Aorta (tissue), 5 donors: ENCODE data around the gene BMP2. TPM values are rescaled to one million over a fixed set of nuclear protein-coding genes. Genes with fewer than 3 reads are reported as not detected.

Experiments
- ATAC-seq: fragments of 200-7000 bp; cut with Tn5 transposase; one replicate; pipeline ENCODE4 v1.9.1; 2022; ENCODE audit warnings: moderate library complexity; ENCODE audit not compliant: low FRiP score
- DNase-seq, 2 donors: peaks; one replicate each; pipeline ENCODE4 v3.0.0-alpha.2; 2020
- H3K27ac ChIP-seq, 2 donors: one replicate each; pipeline ENCODE4 v1.5.1; 2013; ENCODE audit warnings: low read length in 2 of 2, mild to moderate bottlenecking in 2 of 2, moderate library complexity in 2 of 2, control low read depth in 1 of 2, inconsistent platforms in 1 of 2, low read depth in 1 of 2
- H3K27me3 ChIP-seq, 2 donors: one replicate each; pipeline ENCODE4 v1.6.1; 2013; ENCODE audit warnings: control low read depth in 1 of 2, low read length in 1 of 2, mild to moderate bottlenecking in 1 of 2, moderate library complexity in 1 of 2; ENCODE audit not compliant: insufficient read depth in 2 of 2, control insufficient read depth in 1 of 2
- H3K36me3 ChIP-seq, 2 donors: one replicate each; pipeline ENCODE4 v1.6.1; 2013; ENCODE audit warnings: control low read depth in 1 of 2, low read length in 1 of 2, mild to moderate bottlenecking in 1 of 2; ENCODE audit not compliant: insufficient read depth in 2 of 2, control insufficient read depth in 1 of 2
- H3K4me1 ChIP-seq, 2 donors: one replicate each; pipeline ENCODE4 v1.6.1; 2013; ENCODE audit warnings: low read length in 2 of 2, control low read depth in 1 of 2, mild to moderate bottlenecking in 1 of 2, moderate library complexity in 1 of 2; ENCODE audit not compliant: insufficient read depth in 2 of 2, control insufficient read depth in 1 of 2
- H3K4me3 ChIP-seq, 2 donors: one replicate each; pipeline ENCODE4 v1.5.1; 2013; ENCODE audit warnings: low read length in 2 of 2, control low read depth in 1 of 2, mild to moderate bottlenecking in 1 of 2
- H3K9me3 ChIP-seq: one replicate; pipeline ENCODE4 v1.6.1; 2013; ENCODE audit warnings: mild to moderate bottlenecking, low read length; ENCODE audit not compliant: control insufficient read depth
- WGBS, 2 donors: extraction: QIAGEN DNeasy Blood & Tissue Kit; methylation state at CpG; one replicate each; pipeline ENCODE4 v1.1.7; 2013; 5-methylcytosine and 5-hydroxymethylcytosine counted together
- intact Hi-C, 2 donors: fragments of 100-400 bp; cut with DNase I; formaldehyde crosslinking; loops; one replicate each; pipeline versions ENCODE4 v1.14.2 to v1.15.0; 2022
- polyA plus RNA-seq, 2 donors: library from polyadenylated mRNA; stranded (reverse); fragments of 200-250 nt; gene quantifications; one replicate each; pipeline ENCODE4 v1.2.3, GENCODE V29; 2013
- total RNA-seq, 2 donors: library from RNA; stranded (reverse); fragmentation: NEBNext Ultra II Directional; extraction: Animal tissue kit (Norgen Biotek cat#: 25700); gene quantifications; one replicate each; pipeline ENCODE4 v1.2.1, GENCODE V29; 2021
- donor health status: healthy with polysubstance abuse.
- donor health status: Bipolar disorder and iron deficiency.
- donor health status: DM: no; HTN: no; CAD: no.
- donor health status: DM: no; HTN: no; CAD: no.
- donor health status: DM: yes; HTN: yes; CAD: no.

BMP2 gene
- total and polyA plus RNA-seq, 4 donors, result 1.3 to 15.9 (median 3.1) TPM

DNA sequence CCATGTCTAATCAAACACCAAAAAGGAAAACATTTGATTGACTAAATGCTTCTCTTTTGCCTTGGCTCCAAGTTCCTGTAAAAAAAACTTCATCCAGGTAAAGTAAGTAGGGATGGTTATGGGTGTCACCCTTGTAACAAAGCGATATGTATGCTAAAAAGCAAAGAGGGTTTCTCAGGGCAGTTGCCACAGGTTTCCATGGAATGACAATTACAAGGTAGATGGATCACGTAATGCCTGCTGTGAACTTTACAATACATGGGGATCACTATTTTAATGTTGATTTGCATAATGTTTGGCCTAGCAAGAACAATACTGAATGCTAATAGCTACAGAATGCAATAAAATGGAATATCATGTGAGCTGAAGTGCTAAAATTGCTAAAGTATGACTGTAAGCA, 2.9 kb upstream of the BMP2 start:
- ATAC-seq, result no peak

DNA sequence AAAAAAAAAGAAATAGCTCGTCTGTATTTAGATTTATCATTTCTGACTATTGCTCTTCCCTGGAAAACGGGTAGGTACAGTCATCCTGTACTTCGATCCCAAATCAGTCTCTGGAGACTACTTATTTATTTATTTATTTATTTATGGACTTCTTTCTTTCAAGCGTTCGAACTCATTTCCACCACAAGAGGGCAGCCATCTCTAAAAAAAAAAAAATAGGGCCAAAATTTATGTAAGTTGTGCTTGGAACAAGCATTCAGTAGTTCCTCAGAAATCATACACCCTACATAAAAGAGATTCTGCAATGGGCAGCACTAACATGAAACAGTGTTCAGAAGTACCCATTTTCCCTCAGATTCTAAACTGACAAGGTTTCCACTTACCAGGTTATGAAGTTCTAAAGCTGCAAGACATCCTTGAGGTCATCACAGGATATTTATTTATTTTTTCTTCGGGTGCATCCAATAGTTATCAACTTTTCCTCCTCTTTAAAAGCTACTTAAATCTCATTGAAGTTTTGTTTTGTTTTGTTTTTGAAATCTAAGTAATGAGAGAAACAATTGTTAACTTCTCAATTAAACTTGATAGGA, 1.9 kb upstream of the BMP2 start:
- ATAC-seq (no peak), DNase-seq (no peak)
- Histone ChIP-seq H3K36me3 (no peaks in the 10 kb centered on the region), H3K4me1 (no peaks in the 10 kb centered on the region), H3K27ac (no peak overlapping the region), H3K9me3 (no peaks in the 10 kb centered on the region), H3K4me3 (no peak overlapping the region), H3K27me3 (no peaks in the 10 kb centered on the region)
- 12 to 13% methylated on average over 6 of the region's 6 CpGs for WGBS, 2 donors
- intact Hi-C loops, result loop anchor here (2.0 to 10.0 kb wide), 7 partner anchors 58 to 603 kb away; no protein-coding TSS in a partner anchor

More for the DNA sequence above, 2.9 kb upstream of the BMP2 start:
- Histone ChIP-seq H3K4me3 (no peak overlapping the region), H3K9me3 (no peaks in the 10 kb centered on the region), H3K4me1 (no peaks in the 10 kb centered on the region), H3K36me3 (no peaks in the 10 kb centered on the region), H3K27me3 (no peaks in the 10 kb centered on the region), H3K27ac (no peak overlapping the region)
- intact Hi-C loops, result loop anchor here (5.0 to 10.0 kb wide), 6 partner anchors 57 to 602 kb away; no protein-coding TSS in a partner anchor
- WGBS, 2 donors, result 92 to 96% methylated on average over 2 of the region's 2 CpGs
- no peak for DNase-seq

DNA sequence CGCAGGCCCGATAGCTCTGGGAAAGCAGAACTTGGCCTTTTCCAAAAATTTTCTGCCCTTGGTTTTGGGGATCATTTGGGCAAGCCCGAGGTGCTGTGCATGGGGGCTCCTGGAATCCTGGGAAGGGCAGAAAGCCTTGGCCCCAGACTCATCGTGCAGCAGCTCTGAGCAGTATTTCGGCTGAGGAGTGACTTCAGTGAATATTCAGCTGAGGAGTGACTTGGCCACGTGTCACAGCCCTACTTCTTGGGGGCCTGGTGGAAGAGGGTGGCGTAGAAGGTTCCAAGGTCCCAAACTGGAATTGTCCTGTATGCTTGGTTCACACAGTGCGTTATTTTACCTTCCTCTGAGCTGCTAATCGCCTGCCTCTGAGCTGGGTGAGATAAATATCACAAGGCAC, 1.1 kb upstream of the BMP2 start:
- Histone ChIP-seq H3K27me3 (no peaks in the 10 kb centered on the region), H3K27ac (no peak overlapping the region), H3K36me3 (no peaks in the 10 kb centered on the region), H3K9me3 (no peaks in the 10 kb centered on the region), H3K4me1 (no peaks in the 10 kb centered on the region), H3K4me3 (no peak overlapping the region)
- ATAC-seq, result no peak
- DNase-seq, result no peak
- intact Hi-C loops, result loop anchor here (2.0 to 10.0 kb wide), 7 partner anchors 59 to 604 kb away; no protein-coding TSS in a partner anchor
- WGBS, 2 donors, result 71 to 77% methylated on average over 9 of the region's 9 CpGs

DNA sequence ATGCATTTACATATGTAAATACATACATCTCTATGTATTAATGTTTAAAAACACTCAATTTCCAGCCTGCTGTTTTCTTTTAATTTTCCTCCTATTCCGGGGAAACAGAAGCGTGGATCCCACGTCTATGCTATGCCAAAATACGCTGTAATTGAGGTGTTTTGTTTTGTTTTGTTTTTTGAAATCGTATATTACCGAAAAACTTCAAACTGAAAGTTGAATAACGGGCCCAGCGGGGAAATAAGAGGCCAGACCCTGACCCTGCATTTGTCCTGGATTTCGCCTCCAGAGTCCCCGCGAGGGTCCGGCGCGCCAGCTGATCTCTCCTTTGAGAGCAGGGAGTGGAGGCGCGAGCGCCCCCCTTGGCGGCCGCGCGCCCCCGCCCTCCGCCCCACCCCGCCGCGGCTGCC, 355 bp upstream of the BMP2 start:
- WGBS, 2 donors, result 1 to 2% methylated on average over 21 to 26 of the region's 26 CpGs
- no peaks in the 10 kb centered on the region for H3K27me3 ChIP-seq
- H3K4me1 ChIP-seq, result no peaks in the 10 kb centered on the region
- no peaks in the 10 kb centered on the region for H3K9me3 ChIP-seq
- no peak for DNase-seq
- ATAC-seq, result no peak
- H3K27ac ChIP-seq, result no peak overlapping the region
- peak overlapping the region; percentile 89 to 94 for H3K4me3 ChIP-seq
- H3K36me3 ChIP-seq, result no peaks in the 10 kb centered on the region
- intact Hi-C loops, result loop anchor here (2.0 to 10.0 kb wide), 7 partner anchors 60 to 605 kb away; no protein-coding TSS in a partner anchor

DNA sequence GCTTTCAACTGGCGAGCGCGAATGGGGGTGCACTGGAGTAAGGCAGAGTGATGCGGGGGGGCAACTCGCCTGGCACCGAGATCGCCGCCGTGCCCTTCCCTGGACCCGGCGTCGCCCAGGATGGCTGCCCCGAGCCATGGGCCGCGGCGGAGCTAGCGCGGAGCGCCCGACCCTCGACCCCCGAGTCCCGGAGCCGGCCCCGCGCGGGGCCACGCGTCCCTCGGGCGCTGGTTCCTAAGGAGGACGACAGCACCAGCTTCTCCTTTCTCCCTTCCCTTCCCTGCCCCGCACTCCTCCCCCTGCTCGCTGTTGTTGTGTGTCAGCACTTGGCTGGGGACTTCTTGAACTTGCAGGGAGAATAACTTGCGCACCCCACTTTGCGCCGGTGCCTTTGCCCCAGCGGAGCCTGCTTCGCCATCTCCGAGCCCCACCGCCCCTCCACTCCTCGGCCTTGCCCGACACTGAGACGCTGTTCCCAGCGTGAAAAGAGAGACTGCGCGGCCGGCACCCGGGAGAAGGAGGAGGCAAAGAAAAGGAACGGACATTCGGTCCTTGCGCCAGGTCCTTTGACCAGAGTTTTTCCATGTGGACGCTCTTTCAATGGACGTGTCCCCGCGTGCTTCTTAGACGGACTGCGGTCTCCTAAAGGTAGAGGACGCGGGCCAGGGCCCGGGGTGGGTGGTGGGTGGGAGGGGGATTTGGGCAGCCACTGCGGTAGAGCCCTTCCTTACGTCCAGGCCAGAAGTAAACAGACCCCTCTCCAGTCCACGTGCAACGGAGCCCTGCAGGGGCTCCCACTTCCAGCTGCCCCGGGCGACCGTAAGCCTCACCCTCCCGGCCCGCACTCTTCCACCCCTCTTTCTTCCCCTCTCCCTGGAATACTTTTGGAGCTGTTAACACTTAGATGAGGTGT, 998 bp downstream of the BMP2 start:
- no peak overlapping the region for H3K27ac ChIP-seq
- ATAC-seq (peak; percentile 53), DNase-seq (peak; percentile 64 to 79)
- H3K9me3 ChIP-seq, result no peaks in the 10 kb centered on the region
- no peaks in the 10 kb centered on the region for H3K4me1 ChIP-seq
- H3K27me3 ChIP-seq, result no peaks in the 10 kb centered on the region
- H3K4me3 ChIP-seq, result peak overlapping the region; percentile 89 to 94
- intact Hi-C loops, result loop anchor here (5.0 to 10.0 kb wide), 6 partner anchors 61 to 606 kb away; no protein-coding TSS in a partner anchor
- 0 to 1% methylated on average over 65 to 70 of the region's 70 CpGs for WGBS, 2 donors
- H3K36me3 ChIP-seq, result no peaks in the 10 kb centered on the region

DNA sequence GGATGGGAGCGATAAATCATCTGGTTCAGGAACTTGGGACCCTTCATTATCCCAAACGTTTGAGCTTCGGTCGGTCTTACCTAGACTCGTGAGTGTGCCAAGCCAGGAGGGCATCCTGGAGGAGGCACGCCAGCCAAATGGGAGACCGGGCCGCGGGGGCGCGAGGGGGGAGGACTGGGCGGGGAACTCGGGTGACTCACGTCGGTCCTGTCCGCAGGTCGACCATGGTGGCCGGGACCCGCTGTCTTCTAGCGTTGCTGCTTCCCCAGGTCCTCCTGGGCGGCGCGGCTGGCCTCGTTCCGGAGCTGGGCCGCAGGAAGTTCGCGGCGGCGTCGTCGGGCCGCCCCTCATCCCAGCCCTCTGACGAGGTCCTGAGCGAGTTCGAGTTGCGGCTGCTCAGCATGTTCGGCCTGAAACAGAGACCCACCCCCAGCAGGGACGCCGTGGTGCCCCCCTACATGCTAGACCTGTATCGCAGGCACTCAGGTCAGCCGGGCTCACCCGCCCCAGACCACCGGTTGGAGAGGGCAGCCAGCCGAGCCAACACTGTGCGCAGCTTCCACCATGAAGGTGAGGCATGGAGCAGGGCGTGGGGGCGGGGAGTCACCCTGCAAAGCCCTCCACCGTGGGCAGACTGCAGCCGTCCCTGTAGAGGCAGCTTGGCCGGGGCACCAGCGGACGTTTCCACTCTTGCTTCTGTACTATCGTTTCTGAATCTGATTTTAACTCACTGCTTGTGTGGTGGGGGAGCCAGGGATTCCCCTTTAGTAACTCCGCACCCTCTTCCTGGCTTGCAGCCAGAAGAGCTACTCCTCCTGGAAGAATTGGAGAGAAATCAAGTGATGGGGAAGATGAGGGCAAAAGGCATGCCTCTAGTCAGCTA, 2.7 kb downstream of the BMP2 start:
- ATAC-seq (peak; percentile 33), DNase-seq (peak; percentile 63 to 90)
- H3K4me1 ChIP-seq, result no peaks in the 10 kb centered on the region
- intact Hi-C loops, result loop anchor here (5.0 to 10.0 kb wide), 6 partner anchors 63 to 608 kb away; no protein-coding TSS in a partner anchor
- WGBS, 2 donors, result 3% methylated on average over 43 to 55 of the region's 55 CpGs
- no peaks in the 10 kb centered on the region for H3K27me3 ChIP-seq
- no peak overlapping the region for H3K27ac ChIP-seq
- peak overlapping the region; percentile 18 to 94 for H3K4me3 ChIP-seq
- no peaks in the 10 kb centered on the region for H3K9me3 ChIP-seq
- H3K36me3 ChIP-seq, result no peaks in the 10 kb centered on the region

DNA sequence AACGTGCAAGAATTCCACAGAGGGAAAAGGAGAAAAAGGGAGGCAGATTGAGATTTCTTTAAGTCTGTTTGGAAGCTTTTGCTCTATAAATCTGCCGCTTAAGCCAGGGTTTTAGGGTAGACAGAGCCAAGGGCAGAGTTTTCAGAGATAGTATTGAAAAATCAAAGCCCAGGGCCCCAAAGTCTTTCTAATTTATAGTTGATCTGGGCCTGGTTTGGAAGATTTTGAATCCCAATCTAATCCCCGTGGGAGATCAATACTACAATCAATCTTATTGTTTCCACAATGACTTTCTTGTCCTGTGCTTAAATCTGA, 3.3 kb downstream of the BMP2 start:
- no peaks in the 10 kb centered on the region for H3K27me3 ChIP-seq
- WGBS, 2 donors, result 48 to 54% methylated on average over 3 of the region's 3 CpGs
- H3K9me3 ChIP-seq, result no peaks in the 10 kb centered on the region
- H3K36me3 ChIP-seq, result no peaks in the 10 kb centered on the region
- no peak overlapping the region for H3K27ac ChIP-seq
- H3K4me1 ChIP-seq, result no peaks in the 10 kb centered on the region
- no peak for ATAC-seq
- DNase-seq, result no peak
- H3K4me3 ChIP-seq, result no peak overlapping the region
- intact Hi-C loops, result no loop called here

DNA sequence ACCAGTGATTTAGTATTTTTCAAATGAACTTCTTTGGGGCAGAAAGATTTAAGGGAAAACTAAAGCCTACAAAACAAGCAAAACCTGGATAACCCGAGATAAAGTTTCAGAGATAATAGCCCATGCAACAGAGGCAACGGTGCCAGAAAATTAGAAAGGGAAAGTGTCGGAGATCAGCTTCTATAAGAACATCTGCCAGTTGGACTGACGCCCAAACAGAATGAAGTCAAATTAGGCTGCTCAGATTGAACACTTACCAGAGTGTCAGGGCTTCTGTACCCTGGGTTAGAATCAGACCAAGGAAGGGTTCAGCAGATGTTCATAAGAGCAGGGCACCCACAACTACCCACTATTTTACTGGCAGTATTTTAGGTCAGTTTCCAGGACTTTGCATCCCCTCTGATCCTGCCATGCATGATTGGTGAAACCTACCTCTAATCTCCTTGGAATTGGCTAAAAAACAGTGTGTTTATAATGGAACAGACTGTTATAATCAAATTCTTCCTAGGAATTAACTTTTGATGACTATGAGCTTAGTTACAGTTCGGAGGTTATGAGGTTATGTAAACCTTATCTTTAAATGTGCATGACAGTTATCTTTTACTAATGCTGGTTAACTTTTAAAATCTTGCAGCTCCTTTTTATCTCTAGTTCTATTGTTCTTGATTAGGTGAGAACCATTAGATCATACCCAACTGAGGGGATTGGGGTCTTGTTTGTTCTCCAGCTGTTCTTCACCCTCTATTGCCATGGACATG, 13.1 kb downstream of the BMP2 start:
- Histone ChIP-seq H3K4me1 (no peaks in the 10 kb centered on the region), H3K27ac (no peak overlapping the region), H3K4me3 (no peak overlapping the region), H3K9me3 (no peaks in the 10 kb centered on the region), H3K36me3 (peaks cover 0 to 4% of the 10 kb centered on the region in 2 donors), H3K27me3 (no peaks in the 10 kb centered on the region)
- WGBS, 2 donors, result 82 to 84% methylated on average over 5 of the region's 5 CpGs
- DNase-seq (no peak), ATAC-seq (no peak)
- intact Hi-C loops, result no loop called here
